GM18508 (cell line): ENCODE data around the gene DOLK.

Source experiments
- ATAC-seq: cut with Tn5 transposase; IDR thresholded peaks from one replicate; pipeline ENCODE4 v1.9.1; 2021; ENCODE audit warnings: moderate number of reproducible peaks; ENCODE audit not compliant: insufficient read depth, unreplicated experiment

The DOLK gene

DNA sequence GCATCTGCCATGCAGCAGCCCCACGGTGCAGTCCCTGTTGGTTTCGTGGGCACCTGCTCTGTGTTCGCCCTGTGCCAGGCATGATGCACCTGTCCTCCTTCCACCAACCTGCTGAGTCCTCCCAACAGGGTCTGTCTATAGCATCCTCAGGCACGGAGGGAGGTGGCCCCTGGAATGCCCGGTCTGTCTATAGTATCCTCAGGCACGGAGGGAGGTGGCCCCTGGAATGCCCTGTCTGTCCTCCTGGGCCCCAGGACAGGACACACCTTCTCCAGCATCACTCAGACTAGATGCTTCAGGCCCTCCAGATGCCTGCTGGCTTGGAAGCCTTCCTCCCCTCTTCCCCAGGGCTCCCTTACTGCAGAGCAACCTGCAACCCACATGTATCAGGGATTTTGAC, 36.5 kb downstream of the DOLK start:
- ATAC-seq: no peak

DNA sequence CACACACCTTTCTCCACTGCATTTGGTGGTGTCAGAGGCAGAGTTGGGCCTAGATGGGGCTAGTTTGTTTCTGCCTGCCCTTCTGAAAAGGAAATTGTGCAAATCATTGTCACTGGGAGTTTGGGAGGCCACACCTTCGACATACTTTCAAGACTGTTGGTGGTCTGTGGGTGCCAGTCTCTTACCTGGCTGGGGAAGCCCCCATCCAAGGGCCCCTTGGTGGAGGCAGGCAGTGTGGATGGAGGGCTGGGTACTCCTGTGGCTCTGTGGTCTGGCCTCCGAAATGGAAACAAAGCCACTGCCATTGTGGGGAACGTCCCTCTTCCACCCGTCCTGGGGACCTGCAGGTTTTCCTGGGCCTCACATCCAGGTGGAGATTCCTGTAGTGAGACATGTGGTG, 37.5 kb downstream of the DOLK start:
- ATAC-seq: no peak

DNA sequence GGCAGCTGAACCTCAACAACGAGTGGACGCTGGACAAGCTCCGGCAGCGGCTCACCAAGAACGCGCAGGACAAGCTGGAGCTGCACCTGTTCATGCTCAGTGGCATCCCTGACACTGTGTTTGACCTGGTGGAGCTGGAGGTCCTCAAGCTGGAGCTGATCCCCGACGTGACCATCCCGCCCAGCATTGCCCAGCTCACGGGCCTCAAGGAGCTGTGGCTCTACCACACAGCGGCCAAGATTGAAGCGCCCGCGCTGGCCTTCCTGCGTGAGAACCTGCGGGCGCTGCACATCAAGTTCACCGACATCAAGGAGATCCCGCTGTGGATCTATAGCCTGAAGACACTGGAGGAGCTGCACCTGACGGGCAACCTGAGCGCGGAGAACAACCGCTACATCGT, 39.0 kb downstream of the DOLK start:
- ATAC-seq: no peak

DNA sequence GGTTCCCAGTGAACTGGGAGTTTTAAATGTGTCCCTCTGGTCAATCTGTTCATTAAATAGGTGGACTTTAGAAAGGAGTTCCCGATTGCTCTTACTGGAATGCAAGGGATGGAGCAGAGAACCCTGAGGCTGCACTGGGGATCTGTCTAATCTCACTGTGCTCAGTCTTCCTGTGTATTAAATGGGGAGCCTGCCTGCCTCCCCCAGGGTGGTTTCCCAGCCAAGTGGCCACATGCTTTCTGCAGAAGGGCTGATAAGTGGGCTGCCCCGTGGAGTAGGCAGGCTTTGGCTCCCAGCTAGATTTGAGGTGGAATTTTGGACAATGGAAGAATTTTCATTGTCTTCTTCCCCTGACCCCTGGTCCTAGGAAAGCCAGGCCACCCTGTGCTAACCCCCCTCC, 40.7 kb downstream of the DOLK start:
- ATAC-seq: no peak

DNA sequence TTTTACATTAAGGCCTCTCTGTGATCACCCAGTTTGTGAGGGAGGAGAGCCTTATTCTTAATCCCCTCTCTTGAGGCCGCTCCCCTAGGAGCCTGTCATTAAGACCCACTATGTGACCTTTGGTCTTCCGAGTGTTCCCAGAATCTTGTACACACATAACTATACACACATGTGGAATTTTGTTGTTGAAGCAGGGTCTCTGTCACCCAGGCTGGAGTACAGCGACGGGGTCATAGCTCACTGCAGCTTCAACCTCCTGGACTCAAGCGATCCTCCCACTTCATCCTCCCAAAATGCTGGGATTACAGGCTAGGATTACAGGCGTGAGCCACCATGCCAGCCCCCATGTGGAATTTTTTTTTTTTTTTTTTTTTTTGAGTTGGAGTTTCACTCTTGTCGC, 41.4 kb downstream of the DOLK start:
- no peak for ATAC-seq

DNA sequence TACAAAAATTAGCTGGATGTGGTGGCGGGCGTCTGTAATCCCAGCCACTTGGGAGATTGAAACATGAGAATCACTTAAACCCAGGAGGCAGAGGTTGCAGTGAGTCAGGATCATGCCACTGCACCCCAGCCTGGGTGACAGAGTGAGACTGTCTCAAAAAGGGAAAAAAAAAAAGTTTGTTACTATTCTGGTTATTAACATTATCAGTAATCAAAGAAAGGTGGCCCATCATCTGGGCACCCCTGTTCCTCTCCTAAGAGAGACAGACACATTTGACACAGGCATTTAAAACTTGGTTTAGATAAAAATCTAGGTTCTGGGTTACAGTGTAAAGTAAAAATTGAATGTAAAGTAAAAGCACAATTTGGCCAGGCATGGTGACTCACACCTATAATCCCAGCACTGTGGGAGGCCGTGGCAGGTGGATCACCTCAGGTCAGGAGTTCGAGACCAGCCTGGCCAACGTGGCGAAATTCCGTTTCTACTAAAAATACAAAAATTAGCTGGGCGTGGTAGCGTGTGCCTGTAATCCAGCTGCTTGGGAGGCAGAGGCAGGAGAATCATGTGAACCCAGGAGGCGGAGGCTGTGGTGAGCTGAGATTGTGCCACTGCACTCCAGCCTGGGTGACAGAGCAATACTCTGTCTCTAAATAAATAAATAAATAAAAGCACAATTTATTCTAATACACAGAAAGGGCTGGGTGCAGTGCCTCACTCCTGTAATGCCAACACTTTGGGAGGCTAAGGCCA, 43.4 kb downstream of the DOLK start:
- ATAC-seq: no peak

DNA sequence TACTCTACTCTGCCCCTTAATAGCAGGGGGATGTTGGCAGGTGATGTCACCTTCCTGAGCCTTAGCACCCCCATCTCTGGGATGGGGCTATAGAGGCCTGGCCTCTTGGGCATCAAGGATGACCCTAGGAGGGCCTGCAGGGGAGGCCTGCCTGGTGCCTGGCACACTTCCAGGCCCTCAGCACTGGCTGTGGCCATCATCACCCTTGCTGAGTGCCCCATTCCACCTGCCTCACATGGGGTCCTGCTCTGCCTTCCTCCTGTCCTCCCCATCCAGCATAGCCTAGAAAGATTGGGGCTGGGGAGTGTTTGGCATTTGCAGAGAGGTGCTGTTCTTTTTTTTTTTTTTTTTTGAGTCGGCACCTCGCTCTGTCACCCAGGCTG, 44.3 kb downstream of the DOLK start:
- ATAC-seq: no peak

DNA sequence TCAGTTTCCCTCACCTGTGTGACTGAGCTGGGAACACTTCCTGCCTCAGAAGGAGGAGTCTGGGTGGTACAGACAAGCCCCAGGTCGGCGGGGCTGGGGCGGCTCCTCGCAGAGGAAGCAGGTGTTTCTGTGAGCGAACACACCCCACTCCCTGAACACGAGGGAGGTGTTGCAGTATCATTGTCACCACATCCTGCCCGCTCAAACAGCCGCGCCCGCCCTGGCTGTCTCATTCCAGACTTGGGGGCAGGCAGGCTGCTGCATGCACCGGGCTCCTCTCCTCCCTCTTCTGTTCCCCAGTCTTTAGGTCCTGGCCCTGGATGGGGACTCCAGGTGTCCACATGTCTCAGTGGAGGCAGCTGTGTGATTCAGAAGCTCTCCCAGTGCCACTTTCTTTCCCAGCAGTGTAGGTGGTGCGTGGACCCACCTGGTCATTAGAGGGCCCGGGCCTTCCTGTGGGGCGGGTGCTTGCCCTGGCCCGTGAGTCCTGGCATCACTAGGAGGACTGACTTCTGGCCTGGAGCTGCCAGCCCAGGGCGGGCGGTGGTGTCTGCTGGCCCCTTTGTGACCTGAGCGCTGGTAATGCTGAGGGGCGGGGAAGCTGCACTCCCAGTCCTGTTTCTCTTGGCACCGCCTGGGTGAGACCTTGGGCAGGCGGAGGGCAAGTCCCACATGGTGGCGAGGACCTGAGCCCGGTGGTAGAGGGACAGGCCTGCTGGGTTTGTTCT, 44.9 kb downstream of the DOLK start:
- ATAC-seq: no peak

DNA sequence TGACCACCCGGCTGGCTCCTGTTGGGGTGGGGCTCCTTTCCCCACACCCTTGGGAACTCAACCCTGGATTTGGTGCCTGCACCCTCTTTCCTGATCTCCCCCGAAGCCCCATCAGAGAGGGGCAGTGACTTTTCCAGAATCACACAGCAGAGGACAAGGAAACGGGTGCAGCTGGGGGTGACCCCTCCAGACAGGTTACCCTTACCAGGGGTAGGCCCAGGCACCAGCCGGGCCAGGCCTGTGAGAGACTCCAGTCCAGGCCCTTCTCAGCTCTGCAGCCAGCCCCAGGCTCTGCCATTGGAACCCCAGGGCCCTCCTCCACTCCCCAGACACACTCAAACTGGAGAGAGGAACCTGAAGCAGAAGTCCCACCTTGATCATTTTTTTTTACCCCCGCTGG, 45.6 kb downstream of the DOLK start:
- no peak for ATAC-seq

DNA sequence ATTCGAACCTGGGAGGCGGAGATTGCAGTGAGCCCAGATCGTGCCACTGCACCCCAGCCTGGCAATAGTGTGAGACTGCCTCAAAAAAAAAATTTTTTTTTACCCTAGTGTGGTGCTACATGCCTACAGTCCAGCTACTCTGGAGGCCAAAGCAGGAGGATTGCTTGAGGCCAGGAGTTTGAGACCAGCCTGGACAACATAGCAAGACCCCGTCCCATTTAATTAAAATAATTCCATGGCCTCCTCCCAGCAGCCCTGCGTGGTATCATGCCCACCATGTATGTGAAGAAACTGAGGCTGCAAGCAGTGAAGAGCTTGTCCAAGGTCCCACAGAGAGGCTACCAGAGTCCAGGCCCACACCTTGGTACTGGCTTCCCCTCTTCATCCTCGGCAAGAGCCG, 46.0 kb downstream of the DOLK start:
- ATAC-seq: no peak

DNA sequence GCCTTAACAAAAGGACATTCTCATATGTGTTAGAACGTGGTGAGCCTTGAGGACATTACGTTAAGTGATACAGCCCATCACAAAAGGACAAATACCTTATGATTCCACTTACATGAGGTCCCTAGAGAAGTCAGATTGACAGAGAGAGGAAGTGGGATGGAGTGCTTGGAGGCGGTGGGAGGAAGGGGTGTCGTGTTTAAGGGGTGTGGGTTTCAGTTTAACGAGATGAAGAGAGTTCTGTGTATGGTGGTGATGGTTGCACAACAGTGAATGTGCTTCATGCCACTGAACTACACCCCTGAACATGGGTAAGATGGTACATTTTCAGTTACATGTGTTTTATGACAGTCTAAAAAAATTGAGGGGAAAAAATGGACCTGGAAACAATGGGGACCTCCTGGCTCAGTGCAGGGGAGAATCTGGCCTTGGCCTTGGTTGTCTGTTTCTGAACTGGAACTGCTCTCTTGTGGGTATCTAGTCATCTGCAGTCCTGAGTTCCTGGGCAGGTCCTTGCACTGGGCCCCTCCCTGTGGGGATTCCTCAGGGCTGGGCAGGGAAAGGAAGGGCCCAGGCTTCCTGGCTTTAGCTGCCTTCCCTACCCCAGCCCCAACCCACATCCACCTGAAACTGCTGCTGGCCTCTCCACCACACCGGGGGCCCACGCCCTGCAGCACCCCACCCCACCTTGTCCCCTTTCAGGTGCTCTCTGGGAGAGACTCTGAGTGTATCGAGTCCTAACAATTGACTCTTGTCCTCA, 47.7 kb downstream of the DOLK start:
- no peak for ATAC-seq

DNA sequence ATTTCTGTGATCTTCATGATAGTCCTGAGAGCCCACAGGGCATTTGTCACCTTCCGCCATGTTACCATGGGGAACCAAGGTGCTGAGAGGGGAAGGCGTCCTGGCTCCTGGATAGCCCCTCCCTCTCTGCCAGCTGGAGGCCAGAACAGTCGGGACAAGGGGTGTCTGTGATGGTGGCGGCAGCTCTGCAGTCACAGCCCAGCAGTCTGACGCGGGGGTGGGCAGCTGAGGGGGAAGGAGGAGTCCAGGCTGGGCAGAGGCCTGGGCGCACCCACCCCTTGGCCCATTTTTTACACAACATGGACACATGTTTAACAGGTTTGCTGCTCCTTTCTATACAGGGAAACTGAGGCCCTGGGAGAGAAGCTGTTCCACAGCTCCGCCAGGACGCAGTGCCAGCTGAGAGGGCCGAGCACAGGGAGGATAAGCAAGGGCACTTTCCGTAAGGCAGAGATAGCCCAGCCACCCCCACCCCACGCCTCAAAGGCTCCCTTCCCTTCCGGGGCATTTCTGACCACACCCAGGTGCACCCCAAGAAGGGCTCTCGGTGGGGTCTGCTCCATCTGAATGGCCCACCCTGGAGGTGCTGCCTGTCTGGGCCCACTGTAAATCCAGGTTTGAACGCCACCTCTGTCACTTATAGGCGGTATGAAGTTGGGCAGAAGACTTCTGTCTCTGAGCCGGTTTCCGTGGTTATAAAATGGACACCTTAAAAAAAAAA, 48.4 kb downstream of the DOLK start:
- ATAC-seq: no peak

DNA sequence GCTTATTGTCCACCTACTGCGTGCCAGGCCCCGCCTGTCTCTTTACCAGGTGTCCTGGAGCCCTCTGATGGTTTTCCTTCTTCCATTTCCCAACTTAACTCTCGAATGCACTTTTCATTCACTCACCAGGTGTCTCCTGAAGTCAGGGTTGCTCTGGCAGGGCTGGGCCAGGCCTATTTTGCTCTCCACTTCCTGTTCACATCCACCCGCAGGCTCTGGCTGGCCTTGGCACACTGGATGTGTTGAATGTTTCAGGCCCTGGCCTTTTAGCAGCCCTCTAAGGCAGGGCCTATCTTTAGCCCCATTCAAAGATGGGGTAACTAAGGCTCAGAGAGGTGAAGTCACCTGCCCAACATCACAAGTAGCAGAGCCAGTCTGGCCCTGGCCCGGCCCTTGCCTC, 49.0 kb downstream of the DOLK start:
- no peak for ATAC-seq

DNA sequence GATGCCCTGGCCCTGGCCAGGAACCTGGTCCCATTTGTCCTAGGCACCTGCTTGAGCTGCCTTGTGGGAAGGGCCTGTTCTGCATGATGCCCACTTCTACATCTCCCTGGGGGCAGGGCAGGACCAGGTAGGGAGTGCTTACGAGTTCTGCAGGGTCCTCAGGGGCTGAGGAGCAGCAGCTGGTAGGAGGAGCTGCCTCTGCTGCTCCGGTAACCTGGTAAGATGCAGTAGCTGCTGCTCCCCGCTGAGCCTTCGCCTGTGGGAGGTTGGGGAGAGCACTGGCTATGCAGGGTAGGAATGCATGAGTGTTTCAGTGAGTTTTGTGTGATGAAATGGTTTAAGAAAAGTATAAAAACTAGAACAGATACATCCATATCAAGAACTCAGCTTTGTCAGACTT, 51.8 kb downstream of the DOLK start:
- no peak for ATAC-seq
